ENCODE data around the gene CD276.

DNA sequence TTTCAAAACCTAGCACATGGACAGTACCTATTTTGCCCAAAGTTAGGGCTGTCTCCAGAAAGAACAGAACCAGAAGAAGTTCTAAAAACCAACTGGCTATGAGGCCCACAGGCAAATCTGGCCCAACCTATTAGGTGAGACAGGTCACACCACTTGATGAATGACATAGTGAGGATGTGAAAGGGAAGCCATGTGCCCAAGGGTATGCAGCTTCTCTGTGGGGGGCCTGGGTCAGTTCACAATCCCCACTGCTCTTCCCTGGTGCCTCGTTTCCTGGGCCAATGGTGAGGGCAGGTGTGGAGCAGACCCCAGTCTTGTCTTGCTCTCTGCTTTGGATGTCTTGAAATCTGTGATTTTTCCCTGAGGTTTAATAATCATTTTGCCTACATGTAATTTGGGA, 60.1 kb downstream of the CD276 start:
- TF ChIP-seq, protein P1, sequence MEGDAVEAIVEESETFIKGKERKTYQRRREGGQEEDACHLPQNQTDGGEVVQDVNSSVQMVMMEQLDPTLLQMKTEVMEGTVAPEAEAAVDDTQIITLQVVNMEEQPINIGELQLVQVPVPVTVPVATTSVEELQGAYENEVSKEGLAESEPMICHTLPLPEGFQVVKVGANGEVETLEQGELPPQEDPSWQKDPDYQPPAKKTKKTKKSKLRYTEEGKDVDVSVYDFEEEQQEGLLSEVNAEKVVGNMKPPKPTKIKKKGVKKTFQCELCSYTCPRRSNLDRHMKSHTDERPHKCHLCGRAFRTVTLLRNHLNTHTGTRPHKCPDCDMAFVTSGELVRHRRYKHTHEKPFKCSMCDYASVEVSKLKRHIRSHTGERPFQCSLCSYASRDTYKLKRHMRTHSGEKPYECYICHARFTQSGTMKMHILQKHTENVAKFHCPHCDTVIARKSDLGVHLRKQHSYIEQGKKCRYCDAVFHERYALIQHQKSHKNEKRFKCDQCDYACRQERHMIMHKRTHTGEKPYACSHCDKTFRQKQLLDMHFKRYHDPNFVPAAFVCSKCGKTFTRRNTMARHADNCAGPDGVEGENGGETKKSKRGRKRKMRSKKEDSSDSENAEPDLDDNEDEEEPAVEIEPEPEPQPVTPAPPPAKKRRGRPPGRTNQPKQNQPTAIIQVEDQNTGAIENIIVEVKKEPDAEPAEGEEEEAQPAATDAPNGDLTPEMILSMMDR (conservative IDR thresholded peaks at IDR 0.05; ENCODE audit: low read length), result no peak
- no peak for TF ChIP-seq EZH2phosphoT487 (IDR thresholded peaks at IDR 0.05; ENCODE audit: borderline replicate concordance, low read depth, low read length)

All from OCI-LY7 (cell line).